Stimulated activated CD4-positive, alpha-beta T cell treated with anti-CD3 and anti-CD28 coated beads, Interleukin-4, amount 100 ng/mL, for 4 hours (primary cell): Measurements from ENCODE around the gene CADM1.

ENCODE experiments used
- DNase-seq, 2 experiments: peaks; one replicate each; pipeline ENCODE4 v3.0.0-alpha.2; 2020

Gene CADM1

DNA sequence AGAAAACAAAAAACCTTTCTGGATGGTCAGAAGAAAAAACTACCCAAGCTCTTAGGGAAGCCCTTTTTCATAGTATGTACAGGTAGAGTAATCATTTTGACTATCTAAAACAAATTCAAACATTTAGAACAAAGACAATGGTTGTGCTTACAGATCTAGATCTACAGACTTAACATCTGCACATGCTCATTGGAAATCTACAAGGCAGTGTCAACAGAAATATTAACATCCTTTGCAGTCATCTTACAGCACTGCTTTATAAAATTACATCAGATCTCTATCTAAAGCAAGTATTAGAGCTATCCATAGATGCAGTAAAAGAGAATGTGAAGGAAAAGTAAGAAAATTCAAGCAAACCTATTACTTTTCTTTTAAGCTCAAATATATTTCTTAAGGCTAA lies 110.3 kb downstream of the CADM1 start:
- DNase-seq = no peak

DNA sequence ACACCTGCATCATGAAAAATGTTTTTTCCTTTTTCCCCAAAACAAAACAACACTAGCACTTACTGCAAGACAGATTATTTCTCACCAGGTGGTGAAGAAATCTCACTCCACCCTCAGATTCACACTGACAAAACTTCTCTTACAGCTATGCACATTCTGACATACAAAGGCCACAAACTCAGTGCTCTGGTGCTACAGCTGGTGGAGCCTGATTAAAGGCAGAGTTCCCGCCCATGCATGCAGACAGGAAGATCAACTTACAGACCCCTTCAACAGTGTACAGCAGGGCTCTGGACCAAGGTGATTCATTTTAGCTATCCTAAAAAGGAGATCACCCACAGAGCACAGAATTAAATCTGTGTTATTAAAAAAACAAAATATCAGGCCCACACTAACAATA lies 112.6 kb downstream of the CADM1 start:
- no peak for DNase-seq

DNA sequence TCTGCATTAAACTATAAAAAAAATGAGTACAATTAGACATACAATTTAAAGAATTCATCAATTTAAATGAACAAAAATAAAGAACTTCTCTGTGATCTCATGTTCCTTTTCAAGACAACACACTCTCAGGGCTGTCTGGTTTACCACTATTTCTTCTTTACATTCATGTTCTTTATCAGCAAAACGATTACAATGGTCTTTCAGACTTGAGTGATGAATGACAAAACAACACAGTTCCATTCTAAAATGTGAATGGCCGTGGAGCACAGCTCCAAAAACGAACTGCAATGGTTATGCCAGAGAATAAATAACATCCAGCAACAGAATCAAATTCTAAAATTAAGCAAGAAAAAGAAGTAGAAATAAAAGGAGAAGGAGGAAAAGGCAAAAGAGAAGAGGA lies 113.1 kb downstream of the CADM1 start:
- no peak for DNase-seq

DNA sequence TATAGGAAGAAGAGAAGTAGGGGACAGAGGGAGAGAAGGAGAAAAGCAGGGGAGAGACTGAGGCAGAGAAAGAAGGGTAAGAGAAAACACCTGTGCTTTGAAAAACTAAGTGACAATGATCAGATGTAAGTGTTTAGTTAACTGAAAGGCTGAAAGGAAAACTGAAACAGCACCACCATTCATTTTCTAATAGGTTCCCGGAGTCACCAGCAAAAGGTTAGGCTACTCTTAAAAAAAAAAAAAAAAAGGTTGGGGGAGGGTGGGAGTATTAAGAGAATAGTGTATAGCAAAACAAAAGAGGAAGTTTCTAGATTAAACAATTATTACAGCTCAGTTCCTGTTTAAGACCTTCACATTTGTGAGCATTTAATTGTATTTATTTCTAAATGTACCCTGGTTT lies 113.8 kb downstream of the CADM1 start:
- DNase-seq = no peak

DNA sequence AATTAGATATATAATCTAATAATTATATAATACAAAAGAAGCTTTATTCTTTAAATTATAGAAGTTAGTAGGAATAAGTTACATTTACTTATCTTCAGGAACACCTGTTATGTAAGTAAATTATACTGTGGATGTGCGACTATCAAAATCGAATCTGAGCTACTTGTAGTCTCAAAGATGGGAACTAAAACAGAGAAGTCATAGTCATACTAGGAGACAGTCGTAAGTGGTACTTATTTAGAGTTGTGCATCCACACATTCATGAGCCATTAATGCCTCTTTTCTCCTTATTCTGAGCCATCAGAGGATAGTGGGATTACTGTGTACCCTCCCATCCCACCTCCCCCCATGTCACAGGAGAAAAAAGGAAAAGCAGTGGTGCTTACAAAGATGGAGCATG lies 114.4 kb downstream of the CADM1 start:
- no peak for DNase-seq

GRCh38 chr11:115385226-115385625 lies 119.0 kb downstream of the CADM1 start:
- DNase-seq = no peak

DNA sequence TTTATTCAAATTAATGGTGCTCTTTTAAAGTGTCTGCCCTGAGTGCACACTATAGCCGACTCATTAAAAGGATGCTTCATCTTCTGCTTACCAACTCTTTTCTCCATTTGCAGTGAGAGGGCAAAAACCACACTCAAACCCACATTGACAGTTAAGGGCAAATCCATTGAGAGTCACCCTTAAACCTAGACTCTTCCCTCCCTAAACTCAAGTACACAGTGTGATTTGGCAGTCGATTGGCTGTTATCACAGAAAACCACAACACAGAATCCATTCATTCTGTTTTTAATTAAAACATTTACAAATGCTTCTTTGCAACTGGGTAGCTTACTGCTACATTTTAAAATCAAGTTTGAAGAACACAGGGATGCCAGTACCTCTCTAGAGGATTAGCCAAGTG lies 120.0 kb downstream of the CADM1 start:
- DNase-seq = no peak

DNA sequence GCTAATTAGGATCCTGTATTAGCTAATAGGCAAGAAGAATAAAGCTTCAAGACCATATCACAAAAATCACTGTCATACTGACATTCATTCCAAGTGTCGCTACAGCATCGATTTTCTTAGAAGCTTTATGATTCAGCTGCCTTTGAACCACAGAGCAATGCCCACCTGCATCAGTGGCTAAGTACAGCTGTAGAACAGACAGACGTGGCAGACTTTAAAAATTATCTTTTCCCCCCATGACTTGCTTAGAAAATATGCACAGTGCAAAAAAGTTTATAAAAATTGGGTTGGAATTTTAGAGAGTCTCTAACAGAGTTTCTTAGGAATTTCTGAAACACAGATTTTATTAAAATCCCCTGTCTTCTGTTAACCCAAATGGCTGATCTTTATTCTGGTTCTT lies 120.8 kb downstream of the CADM1 start:
- no peak for DNase-seq

GRCh38 chr11:115379528-115379927 lies 124.7 kb downstream of the CADM1 start:
- no peak for DNase-seq

DNA sequence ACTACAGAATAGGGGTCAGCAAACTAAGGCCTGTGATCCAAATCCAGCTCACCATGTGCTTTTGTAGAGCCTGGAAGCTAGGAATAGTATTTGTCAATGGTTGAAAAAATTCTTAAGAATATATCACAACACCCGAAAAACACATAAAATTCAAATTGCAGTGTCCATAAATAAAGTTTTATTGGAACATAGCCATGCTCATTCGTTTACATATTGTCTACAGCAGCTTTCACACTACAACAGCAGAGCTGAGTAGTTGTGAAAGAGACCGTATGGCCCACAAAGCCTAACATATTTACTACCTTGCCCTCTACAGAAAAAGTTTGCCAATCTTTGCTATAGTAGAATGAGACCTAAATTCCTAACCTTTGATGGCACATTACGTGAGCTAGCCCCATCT lies 125.7 kb downstream of the CADM1 start:
- no peak for DNase-seq

GRCh38 chr11:115377882-115378296 lies 126.3 kb downstream of the CADM1 start:
- no peak for DNase-seq

- no peak for DNase-seq
These were observed 135.6 kb downstream of the CADM1 start for GRCh38 chr11:115368616-115369015.

GRCh38 chr11:115366826-115367225 lies 137.4 kb downstream of the CADM1 start:
- DNase-seq = no peak

- DNase-seq = no peak
These were observed 138.3 kb downstream of the CADM1 start for GRCh38 chr11:115365907-115366306.

DNA sequence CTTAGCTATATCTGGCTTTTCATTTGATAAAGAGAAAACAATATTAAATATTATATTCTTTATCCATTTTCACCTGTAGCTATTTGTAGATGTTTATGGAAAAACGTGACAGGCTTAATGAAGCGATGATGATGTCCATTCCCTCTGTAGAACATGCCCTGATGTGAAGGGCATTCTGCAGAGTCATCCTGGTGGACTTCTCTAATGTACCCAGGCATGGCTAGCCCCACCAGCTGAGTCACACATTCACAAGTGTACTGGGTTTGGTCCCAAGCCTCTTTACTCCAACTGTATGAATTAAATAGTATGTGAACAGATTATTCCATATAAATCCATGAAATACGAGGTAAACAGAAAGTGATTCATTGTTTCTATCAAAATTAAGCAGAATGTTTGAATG lies 139.3 kb downstream of the CADM1 start:
- DNase-seq = no peak

- DNase-seq = no peak
These were observed 140.3 kb downstream of the CADM1 start for GRCh38 chr11:115363921-115364320.

- no peak for DNase-seq
These were observed 140.8 kb downstream of the CADM1 start for GRCh38 chr11:115363426-115363825.

DNA sequence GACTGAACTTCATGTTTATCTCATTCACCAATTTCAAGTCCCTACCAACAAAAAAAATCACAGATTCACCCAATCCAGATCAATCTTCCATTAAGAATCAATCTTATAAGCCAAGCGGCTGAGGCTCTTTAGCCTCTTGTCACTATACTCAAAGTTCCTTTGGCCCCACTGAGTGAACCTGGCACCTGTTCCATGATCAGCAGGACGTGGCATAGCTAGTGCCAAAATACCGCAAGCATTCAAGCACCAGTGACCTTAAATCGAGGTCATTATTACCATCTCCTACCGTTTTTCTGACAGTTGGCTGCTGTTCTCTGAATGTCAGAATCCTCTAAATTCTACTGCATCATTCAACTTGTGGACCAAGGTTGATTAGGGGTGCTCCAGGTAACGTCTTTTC lies 141.2 kb downstream of the CADM1 start:
- no peak for DNase-seq

DNA sequence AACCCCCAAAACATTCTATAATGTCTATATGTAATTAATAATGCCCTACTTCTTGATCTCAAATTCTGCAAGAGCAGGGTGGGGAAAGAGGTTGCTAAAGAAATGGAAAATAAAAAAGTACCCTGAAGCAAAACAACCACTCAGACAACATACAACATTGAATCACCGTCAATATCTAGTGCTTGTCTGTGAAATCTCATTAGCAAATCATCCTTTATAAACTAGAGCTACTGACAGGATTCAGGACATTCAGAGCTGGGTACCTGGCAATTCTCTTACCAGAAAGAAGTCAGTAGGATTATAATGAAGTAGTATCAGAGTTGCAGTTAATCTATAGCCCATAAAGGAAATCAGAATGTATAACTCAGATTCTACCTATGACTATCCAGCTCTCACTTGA lies 143.2 kb downstream of the CADM1 start:
- DNase-seq = no peak

DNA sequence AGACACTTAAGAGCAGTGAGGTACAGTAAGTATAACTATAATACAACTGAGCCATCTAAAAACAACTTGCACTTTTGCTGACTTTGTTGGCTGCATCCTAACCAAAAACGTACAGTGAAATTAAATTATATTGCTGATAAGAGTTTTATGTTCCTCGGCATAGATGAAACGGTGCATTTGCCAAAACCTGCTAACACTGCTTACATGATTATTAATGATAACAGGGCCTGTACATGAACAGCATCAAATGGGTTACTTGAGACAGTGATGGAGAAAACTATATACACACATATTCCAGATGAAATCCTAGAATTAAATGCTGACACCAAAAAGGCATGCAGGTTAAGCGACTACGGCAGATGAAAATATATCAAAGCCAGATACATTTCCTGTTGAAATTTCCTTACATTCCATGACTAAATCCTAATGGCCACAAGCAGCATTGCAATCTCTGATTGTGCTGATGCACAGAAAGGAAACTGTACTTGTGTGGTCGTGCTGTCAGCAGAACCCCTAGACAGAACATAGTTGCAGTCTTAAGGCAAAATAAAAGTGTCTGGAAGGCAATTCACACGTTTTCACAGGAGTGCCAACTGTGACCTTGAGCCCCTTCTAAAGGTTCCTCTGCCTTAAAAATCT lies 143.9 kb downstream of the CADM1 start:
- DNase-seq = no peak

DNA sequence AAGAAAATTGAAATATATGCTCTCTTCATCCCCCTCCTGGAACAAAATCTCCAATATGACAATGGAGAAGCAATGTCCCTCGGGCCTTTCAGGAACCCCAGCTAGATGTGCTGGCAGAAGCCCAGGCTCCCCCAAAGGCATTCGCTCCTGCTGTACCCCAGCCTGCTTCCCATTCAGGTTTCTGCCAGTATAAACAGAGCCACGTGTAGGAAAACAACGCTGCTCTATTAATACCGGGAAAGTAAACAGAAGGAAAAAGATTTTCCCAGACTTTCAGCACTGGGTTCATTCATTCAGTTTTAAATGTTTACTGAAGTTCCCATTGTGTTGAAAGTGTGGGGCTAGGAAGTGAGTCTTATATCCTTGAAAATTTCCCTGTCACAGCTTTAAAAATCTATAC lies 147.1 kb downstream of the CADM1 start:
- no peak for DNase-seq

GRCh38 chr11:115352805-115353485 lies 151.3 kb downstream of the CADM1 start:
- DNase-seq = no peak

GRCh38 chr11:115349335-115350017 lies 154.7 kb downstream of the CADM1 start:
- DNase-seq = no peak

GRCh38 chr11:115348416-115348815 lies 155.8 kb downstream of the CADM1 start:
- no peak for DNase-seq
